GM12878 (cell line): ENCODE measurements around the gene GMPPB. TPM values are rescaled to one million over a fixed set of nuclear protein-coding genes. Genes with fewer than 3 reads are reported as not detected.

ENCODE experiments used
- ATAC-seq: fragments of 200-7000 bp; cut with Tn5 transposase; 3 replicates; pipeline ENCODE4 v1.9.1; 2020; ENCODE audit warnings: mild to moderate bottlenecking, moderate library complexity
- BruUV-seq: library from RNA; stranded (reverse); fragments of 400-500 nt; replicated peaks from 2 replicates; lab custom pipeline; 2021; lab: Mats Ljungman, UMichigan
- CTCF ChIA-PET: fragments of 300-600 bp; sonication (Branson Sonifier 250); formaldehyde crosslinking; extraction: SDS; loops from one replicate; lab custom pipeline; 2021; ENCODE audit warnings: inconsistent platforms; lab: Yijun Ruan, JAX
- POLR2A ChIA-PET: fragments of 350-600 bp; formaldehyde crosslinking; extraction: SDS; loops from one replicate; lab custom pipeline; 2021; ENCODE audit warnings: inconsistent platforms; lab: Charles Lee
- RAD21 ChIA-PET: fragments of 300-600 bp; sonication (Branson Sonifier 250); formaldehyde crosslinking; loops from one replicate; lab custom pipeline; 2023; ENCODE audit warnings: antibody characterized with exemption; ENCODE audit not compliant: unreplicated experiment; lab: Charles Lee
- SMC1A ChIA-PET: fragments of 300-600 bp; sonication (Branson Sonifier 250); formaldehyde crosslinking; loops from one replicate; lab custom pipeline; 2023; ENCODE audit not compliant: unreplicated experiment, uncharacterized antibody; lab: Charles Lee
- DNase-seq: peaks from one replicate; pipeline ENCODE4 v3.0.0-alpha.2; 2011; ENCODE audit warnings: low read depth, low spot score
- FAIRE-seq: peaks from 3 replicates; lab custom pipeline; 2011; peaks lifted over from hg19 to GRCh38; lab: Jason Lieb, UNC
- H2AFZ ChIP-seq: 2 replicates; pipeline ENCODE4 v1.6.0; 2011; ENCODE audit warnings: low read depth, low read length, control low read depth; ENCODE audit not compliant: control insufficient read depth
- H3K27ac ChIP-seq: 2 replicates; pipeline ENCODE4 v1.5.1; 2011; ENCODE audit warnings: control low read depth; ENCODE audit not compliant: control insufficient read depth, insufficient read depth
- H3K27me3 ChIP-seq, 2 experiments: replicated peaks in 1 of 2; 2 replicates each; pipeline versions ENCODE4 v1.6.0 to v1.6.1; 2011; ENCODE audit warnings: low read length in 1 of 2; ENCODE audit not compliant: control insufficient read depth in 2 of 2, insufficient read depth in 2 of 2
- H3K36me3 ChIP-seq, 2 experiments: 2 replicates each; pipeline ENCODE4 v1.5.1; 2011; ENCODE audit warnings: low read length in 1 of 2; ENCODE audit not compliant: control insufficient read depth in 2 of 2, insufficient read depth in 2 of 2
- H3K4me1 ChIP-seq: 2 replicates; pipeline ENCODE4 v1.6.1; 2011; ENCODE audit warnings: mild to moderate bottlenecking, low read length, moderate library complexity, mixed read lengths; ENCODE audit not compliant: control insufficient read depth, insufficient read depth
- H3K4me2 ChIP-seq: 2 replicates; pipeline ENCODE4 v1.6.0; 2011; ENCODE audit warnings: control low read depth; ENCODE audit not compliant: control insufficient read depth, insufficient read depth
- H3K4me3 ChIP-seq: fragments of 200-600 bp; sonication (generic); 2 replicates; pipeline ENCODE4 v1.5.1; 2016
- H3K79me2 ChIP-seq: 2 replicates; pipeline ENCODE4 v1.6.0; 2011; ENCODE audit warnings: low read length; ENCODE audit not compliant: control insufficient read depth, insufficient read depth
- H3K9ac ChIP-seq: 2 replicates; pipeline ENCODE4 v1.8.0; 2011; ENCODE audit warnings: low read length, control low read depth, mixed read lengths; ENCODE audit not compliant: control insufficient read depth, insufficient read depth
- H3K9me3 ChIP-seq: replicated peaks from 3 replicates; pipeline ENCODE4 v1.5.1; 2011; ENCODE audit warnings: mild to moderate bottlenecking, low read length; ENCODE audit not compliant: control insufficient read depth, insufficient read depth
- H4K20me1 ChIP-seq: 2 replicates; pipeline ENCODE4 v1.6.0; 2011; ENCODE audit not compliant: control insufficient read depth, insufficient read depth
- BHLHE40 ChIP-seq, 2 experiments: fragments of 450-650 bp in 1 of 2; IDR thresholded peaks; 2 replicates each; pipeline ENCODE4 v1.6.1; 2011 to 2017; ENCODE audit warnings: low read depth in 2 of 2, borderline replicate concordance in 1 of 2, improper control_type of control experiment in 1 of 2, low read length in 1 of 2, mild to moderate bottlenecking in 1 of 2
- PKNOX1 ChIP-seq: fragments of 450-650 bp; IDR thresholded peaks from 2 replicates; pipeline ENCODE4 v1.6.1; 2016; ENCODE audit warnings: mild to moderate bottlenecking
- RAD21 ChIP-seq: IDR thresholded peaks from 2 replicates; pipeline ENCODE4 v1.6.1; 2011; ENCODE audit warnings: mild to moderate bottlenecking, low read depth, low read length, moderate library complexity; ENCODE audit not compliant: insufficient read depth
- ZZZ3 ChIP-seq: IDR thresholded peaks from 2 replicates; pipeline ENCODE4 v1.6.1; 2011; ENCODE audit warnings: low read depth; ENCODE audit not compliant: control insufficient read depth, insufficient read length
- WGBS: methylation state at CpG from one replicate; pipeline ENCODE4 v1.1.6; 2016; ENCODE audit warnings: low lambda C conversion rate; ENCODE audit not compliant: insufficient replicate concordance, insufficient coverage; ENCODE audit errors: missing lambda C conversion rate; 5-methylcytosine and 5-hydroxymethylcytosine counted together
- in situ Hi-C: fragments of 300-500 bp; cut with MboI; formaldehyde crosslinking; loops from 9 replicates; pipeline ENCODE4 v1.14.3; 2018; ENCODE audit warnings: mixed read lengths
- intact Hi-C: fragments of 100-400 bp; cut with micrococcal nuclease; formaldehyde crosslinking; loops from one replicate; pipeline ENCODE4 v1.14.2; 2022; ENCODE audit not compliant: unreplicated experiment
- polyA plus RNA-seq, 11 experiments: library from polyadenylated mRNA; depleted of rRNA in 4 of 11; unstranded in 6 of 11; stranded (reverse) in 5 of 11; fragments of >200 nt; fragmentation: Nextera tagmentation in 4 of 11; fragmentation: Illumina TruSeq in 1 of 11; extraction: Ambion mirVana in 4 of 11; extraction: Trizol in 1 of 11; gene quantifications; 1 replicate in 1 of 11; 2 replicates in 10 of 11; pipeline versions ENCODE4 v1.2.1 to v1.2.3, GENCODE V29; 2011 to 2016; ENCODE audit warnings: inconsistent platforms in 2 of 11, missing spikeins in 2 of 11, low read depth in 1 of 11
- total RNA-seq, 4 experiments: library from RNA; depleted of rRNA in 3 of 4; stranded (reverse); fragments of >200 nt in 3 of 4; fragmentation: Illumina TruSeq in 1 of 4; extraction: Trizol in 1 of 4; gene quantifications; 2 replicates each; pipeline versions ENCODE4 v1.2.1 to v1.2.3, GENCODE V29; 2013 to 2021
- TF ChIP-seq, protein P1 (sequence below), 3 experiments: IDR thresholded peaks in 2 of 3; conservative IDR thresholded peaks in 1 of 3; 2 replicates each; pipeline ENCODE4 v1.5.1; 2011; ENCODE audit warnings: low read depth in 3 of 3, low read length in 3 of 3, mild to moderate bottlenecking in 3 of 3, control low read depth in 2 of 3, moderate library complexity in 2 of 3, inconsistent platforms in 1 of 3, mixed read lengths in 1 of 3; ENCODE audit not compliant: control insufficient read depth in 2 of 3, insufficient read depth in 1 of 3; ENCODE audit errors: extremely low read depth in 1 of 3
- TF ChIP-seq, protein P2 (sequence below): IDR thresholded peaks from 2 replicates; pipeline ENCODE4 v1.6.1; 2012; ENCODE audit warnings: low read length, inconsistent platforms

Gene GMPPB
- total and polyA plus RNA-seq, 10 of the 15 experiments (the other 5 are each of a cell fraction or from before 2014, with no cell fraction given): 2.3 to 99.5 (median 23.3) TPM

- Histone ChIP-seq H3K27me3 (no peaks in the 10 kb centered on the region), H3K27ac (no peak overlapping the region), H3K4me3 (no peak overlapping the region), H3K9ac (no peak overlapping the region), H2AFZ (no peak overlapping the region), H3K79me2 (peaks cover 20% of the 10 kb centered on the region), H3K4me1 (peaks cover 10% of the 10 kb centered on the region), H3K9me3 (no peaks in the 10 kb centered on the region), H3K36me3 (peaks cover 17 to 18% of the 10 kb centered on the region in 2 experiments), H3K4me2 (no peak overlapping the region), H4K20me1 (no peaks in the 10 kb centered on the region)
- CTCF ChIA-PET: interaction anchor here (0.6 to 3.0 kb wide), 5 partner anchors 13 to 137 kb away, joined by 3 to 15 read pairs (median 3); partner anchors contain the start of genes MST1 and RNF123
- no peak for TF ChIP-seq ZZZ3
- no peak for TF ChIP-seq RAD21
- TF ChIP-seq, protein P1, sequence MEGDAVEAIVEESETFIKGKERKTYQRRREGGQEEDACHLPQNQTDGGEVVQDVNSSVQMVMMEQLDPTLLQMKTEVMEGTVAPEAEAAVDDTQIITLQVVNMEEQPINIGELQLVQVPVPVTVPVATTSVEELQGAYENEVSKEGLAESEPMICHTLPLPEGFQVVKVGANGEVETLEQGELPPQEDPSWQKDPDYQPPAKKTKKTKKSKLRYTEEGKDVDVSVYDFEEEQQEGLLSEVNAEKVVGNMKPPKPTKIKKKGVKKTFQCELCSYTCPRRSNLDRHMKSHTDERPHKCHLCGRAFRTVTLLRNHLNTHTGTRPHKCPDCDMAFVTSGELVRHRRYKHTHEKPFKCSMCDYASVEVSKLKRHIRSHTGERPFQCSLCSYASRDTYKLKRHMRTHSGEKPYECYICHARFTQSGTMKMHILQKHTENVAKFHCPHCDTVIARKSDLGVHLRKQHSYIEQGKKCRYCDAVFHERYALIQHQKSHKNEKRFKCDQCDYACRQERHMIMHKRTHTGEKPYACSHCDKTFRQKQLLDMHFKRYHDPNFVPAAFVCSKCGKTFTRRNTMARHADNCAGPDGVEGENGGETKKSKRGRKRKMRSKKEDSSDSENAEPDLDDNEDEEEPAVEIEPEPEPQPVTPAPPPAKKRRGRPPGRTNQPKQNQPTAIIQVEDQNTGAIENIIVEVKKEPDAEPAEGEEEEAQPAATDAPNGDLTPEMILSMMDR (IDR thresholded peaks at IDR 0.05 in 2 of 3, conservative IDR thresholded peaks at IDR 0.05 in 1 of 3; ENCODE audit: control insufficient read depth in 2 of 3, extremely low read depth in 1 of 3, insufficient read depth in 1 of 3, low read depth in 3 of 3, low read length in 3 of 3): no peak
- no peak for TF ChIP-seq PKNOX1
- TF ChIP-seq, protein P2, sequence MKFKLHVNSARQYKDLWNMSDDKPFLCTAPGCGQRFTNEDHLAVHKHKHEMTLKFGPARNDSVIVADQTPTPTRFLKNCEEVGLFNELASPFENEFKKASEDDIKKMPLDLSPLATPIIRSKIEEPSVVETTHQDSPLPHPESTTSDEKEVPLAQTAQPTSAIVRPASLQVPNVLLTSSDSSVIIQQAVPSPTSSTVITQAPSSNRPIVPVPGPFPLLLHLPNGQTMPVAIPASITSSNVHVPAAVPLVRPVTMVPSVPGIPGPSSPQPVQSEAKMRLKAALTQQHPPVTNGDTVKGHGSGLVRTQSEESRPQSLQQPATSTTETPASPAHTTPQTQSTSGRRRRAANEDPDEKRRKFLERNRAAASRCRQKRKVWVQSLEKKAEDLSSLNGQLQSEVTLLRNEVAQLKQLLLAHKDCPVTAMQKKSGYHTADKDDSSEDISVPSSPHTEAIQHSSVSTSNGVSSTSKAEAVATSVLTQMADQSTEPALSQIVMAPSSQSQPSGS: no peak
- no peak for TF ChIP-seq BHLHE40 (IDR thresholded peaks at IDR 0.05; ENCODE audit: borderline replicate concordance in 1 of 2, low read depth in 2 of 2, low read length in 1 of 2)
- SMC1A ChIA-PET: no interaction called here
- intact Hi-C loops (loop anchor here (10.0 kb wide), 1 partner anchor 651 kb away; the partner anchor contains the start of genes IMPDH2 and NDUFAF3), in situ Hi-C loops (loop anchor here (10.0 kb wide), 1 partner anchor 141 kb away; no protein-coding TSS in a partner anchor)
- ATAC-seq (no peak), DNase-seq (no peak), FAIRE-seq (no peak)
- RAD21 ChIA-PET: interaction anchor here (2.2 kb wide), 1 partner anchor 137 kb away, joined by 8 read pairs; no protein-coding TSS in a partner anchor
- POLR2A ChIA-PET: no interaction called here
- 89% methylated on average over 11 of the region's 11 CpGs for WGBS
- BruUV-seq: TSS peak; percentile 56
Measured at GRCh38 chr3:49675912-49676311, 47.8 kb downstream of the GMPPB start.
